A549 (cell line): ENCODE data around the gene TSPEAR. TPM values are rescaled to one million over a fixed set of nuclear protein-coding genes. Genes with fewer than 3 reads are reported as not detected.

Source experiments
- ATAC-seq, 2 experiments: fragments of 200-7000 bp in 1 of 2; fragments of >200 bp in 1 of 2; cut with Nextera tagmentation in 1 of 2; cut with Tn5 transposase in 1 of 2; 3 replicates each; pipeline versions ENCODE4 v1.8.0 to v1.9.1; 2018 to 2020; ENCODE audit warnings: mild to moderate bottlenecking in 1 of 2, moderate library complexity in 1 of 2
- CTCF ChIA-PET: fragments of 300-600 bp; sonication (Branson Sonifier 250); formaldehyde crosslinking; extraction: SDS; loops from one replicate; lab custom pipeline; 2021; ENCODE audit warnings: antibody characterized with exemption, inconsistent platforms; lab: Yijun Ruan, JAX
- POLR2A ChIA-PET: fragments of 350-600 bp; formaldehyde crosslinking; extraction: SDS; loops from one replicate; lab custom pipeline; 2021; ENCODE audit warnings: antibody characterized with exemption, inconsistent platforms; lab: Yijun Ruan, JAX
- DNase-seq, 2 experiments: peaks; one replicate each; pipeline versions ENCODE4 v3.0.0 to v3.0.0-alpha.2; 2011 to 2016; ENCODE audit warnings: low read depth in 1 of 2, low spot score in 1 of 2
- FAIRE-seq: peaks from 2 replicates; lab custom pipeline; 2011; peaks lifted over from hg19 to GRCh38; lab: Jason Lieb, UNC
- H3K27ac ChIP-seq, 2 experiments: fragments of >200 bp; sonication (Bioruptor Twin); formaldehyde crosslinking; 3 replicates each; pipeline ENCODE4 v1.5.1; 2016 to 2017
- H3K4me1 ChIP-seq: fragments of >200 bp; sonication (Bioruptor Twin); formaldehyde crosslinking; 3 replicates; pipeline ENCODE4 v1.6.1; 2016
- H3K4me2 ChIP-seq: fragments of >200 bp; sonication (Bioruptor Twin); formaldehyde crosslinking; 3 replicates; pipeline ENCODE4 v1.6.1; 2016
- H3K4me3 ChIP-seq: fragments of >200 bp; sonication (Bioruptor Twin); formaldehyde crosslinking; 3 replicates; pipeline ENCODE4 v1.5.1; 2016
- H3K9me3 ChIP-seq: fragments of >200 bp; sonication (Bioruptor Twin); formaldehyde crosslinking; 3 replicates; pipeline ENCODE4 v1.6.1; 2016
- BHLHE40 ChIP-seq: IDR thresholded peaks from 2 replicates; pipeline ENCODE4 v1.6.1; 2012; ENCODE audit warnings: low read depth, low read length, inconsistent platforms
- CHD2 ChIP-seq: fragments of 150-350 bp; IDR thresholded peaks from 2 replicates; pipeline ENCODE4 v1.6.1; 2014; ENCODE audit warnings: low read length; ENCODE audit not compliant: partially characterized antibody
- CHD4 ChIP-seq: fragments of 200-600 bp; sonication (generic); IDR thresholded peaks from 2 replicates; pipeline ENCODE4 v1.6.1; 2016; ENCODE audit warnings: antibody characterized with exemption, mild to moderate bottlenecking, borderline replicate concordance
- EHF ChIP-seq: fragments of 250-450 bp; sonication (Bioruptor Pico); IDR thresholded peaks from 2 replicates; pipeline ENCODE4 v1.5.0; 2020; ENCODE audit warnings: mild to moderate bottlenecking
- EHMT2 ChIP-seq: fragments of 200-600 bp; sonication (generic); IDR thresholded peaks from 2 replicates; pipeline ENCODE4 v1.6.1; 2016; ENCODE audit warnings: antibody characterized with exemption, low read depth, mild to moderate bottlenecking, moderate library complexity
- EP300 ChIP-seq, 2 experiments: fragments of >200 bp; sonication (Bioruptor Twin); formaldehyde crosslinking; IDR thresholded peaks; 2 replicates in 1 of 2; 3 replicates in 1 of 2; pipeline ENCODE4 v1.6.1; 2016 to 2017
- FOSL2 ChIP-seq, 2 experiments: fragments of 450-650 bp in 1 of 2; fragments of >200 bp in 1 of 2; sonication (Bioruptor Twin) in 1 of 2; formaldehyde crosslinking; IDR thresholded peaks; 2 replicates each; pipeline versions ENCODE4 v1.5.0 to v1.6.1; 2016 to 2020; ENCODE audit warnings: mild to moderate bottlenecking in 1 of 2, moderate library complexity in 1 of 2
- HDAC2 ChIP-seq: fragments of 200-600 bp; sonication (generic); IDR thresholded peaks from 2 replicates; pipeline ENCODE4 v1.6.1; 2016
- HOXB13 ChIP-seq: fragments of 250-450 bp; sonication (Bioruptor Pico); IDR thresholded peaks from 2 replicates; pipeline ENCODE4 v1.5.0; 2020; ENCODE audit warnings: low read depth, mild to moderate bottlenecking, moderate library complexity
- KDM1A ChIP-seq: fragments of 200-600 bp; sonication (generic); IDR thresholded peaks from 2 replicates; pipeline ENCODE4 v1.6.1; 2016; ENCODE audit warnings: low read depth, mild to moderate bottlenecking
- MAZ ChIP-seq: fragments of 150-350 bp; IDR thresholded peaks from 2 replicates; pipeline ENCODE4 v1.6.1; 2014; ENCODE audit warnings: antibody characterized with exemption, low read depth, low read length, borderline replicate concordance
- MYC ChIP-seq: IDR thresholded peaks from 2 replicates; pipeline ENCODE4 v1.6.1; 2012; ENCODE audit warnings: mild to moderate bottlenecking, inconsistent platforms, low read length, improper control_type of control experiment, borderline replicate concordance
- NFE2L2 ChIP-seq: fragments of 150-350 bp; conservative IDR thresholded peaks from 2 replicates; pipeline ENCODE4 v1.6.1; 2014; ENCODE audit warnings: low read length
- PHF8 ChIP-seq: fragments of 200-600 bp; sonication (generic); IDR thresholded peaks from 2 replicates; pipeline ENCODE4 v1.6.1; 2016; ENCODE audit warnings: low read depth, mild to moderate bottlenecking, antibody characterized with exemption, moderate library complexity, borderline replicate concordance
- POLR2A ChIP-seq: IDR thresholded peaks from 2 replicates; pipeline ENCODE4 v1.6.1; 2012; ENCODE audit warnings: mild to moderate bottlenecking, low read length
- RNF2 ChIP-seq: fragments of 200-600 bp; sonication (generic); IDR thresholded peaks from 2 replicates; pipeline ENCODE4 v1.6.1; 2016; ENCODE audit warnings: low read depth, mild to moderate bottlenecking, antibody characterized with exemption, moderate library complexity, borderline replicate concordance
- TP53 ChIP-seq: fragments of 250-450 bp; sonication (Bioruptor Pico); IDR thresholded peaks from 2 replicates; pipeline ENCODE4 v1.5.0; 2021; ENCODE audit warnings: mild to moderate bottlenecking, moderate library complexity
- WGBS: methylation state at CpG from one replicate; pipeline ENCODE4 v1.1.6; 2017; ENCODE audit errors: missing lambda C conversion rate; 5-methylcytosine and 5-hydroxymethylcytosine counted together
- polyA plus RNA-seq, 4 experiments: library from polyadenylated mRNA; depleted of rRNA in 3 of 4; stranded (reverse); fragments of >200 nt; fragmentation: RNase III in 1 of 4; extraction: RNeasy Plus Mini Kit Qiagen cat#74134 plus additional on column Dnase treatment in 1 of 4; gene quantifications; 2 replicates in 3 of 4; 3 replicates in 1 of 4; pipeline ENCODE4 v1.2.3, GENCODE V29; 2011 to 2017
- TF ChIP-seq, protein P1 (sequence below): fragments of 450-650 bp; IDR thresholded peaks from 2 replicates; pipeline ENCODE4 v1.6.1; 2014; ENCODE audit warnings: antibody characterized with exemption
- TF ChIP-seq, protein P2 (sequence below): fragments of 250-450 bp; sonication (Bioruptor Pico); IDR thresholded peaks from 2 replicates; pipeline ENCODE4 v1.5.0; 2020; ENCODE audit warnings: low read depth, mild to moderate bottlenecking, moderate library complexity
- TF ChIP-seq, protein P3 (sequence below): fragments of >200 bp; sonication (Bioruptor Twin); formaldehyde crosslinking; IDR thresholded peaks from 2 replicates; pipeline ENCODE4 v1.6.1; 2016
- TF ChIP-seq, protein P4 (sequence below): IDR thresholded peaks from 2 replicates; pipeline ENCODE4 v1.6.1; 2012; ENCODE audit warnings: low read depth, borderline replicate concordance

TSPEAR gene
- polyA plus RNA-seq, 2 of the 4 experiments (the other 2 are of a cell fraction) = not detected

DNA sequence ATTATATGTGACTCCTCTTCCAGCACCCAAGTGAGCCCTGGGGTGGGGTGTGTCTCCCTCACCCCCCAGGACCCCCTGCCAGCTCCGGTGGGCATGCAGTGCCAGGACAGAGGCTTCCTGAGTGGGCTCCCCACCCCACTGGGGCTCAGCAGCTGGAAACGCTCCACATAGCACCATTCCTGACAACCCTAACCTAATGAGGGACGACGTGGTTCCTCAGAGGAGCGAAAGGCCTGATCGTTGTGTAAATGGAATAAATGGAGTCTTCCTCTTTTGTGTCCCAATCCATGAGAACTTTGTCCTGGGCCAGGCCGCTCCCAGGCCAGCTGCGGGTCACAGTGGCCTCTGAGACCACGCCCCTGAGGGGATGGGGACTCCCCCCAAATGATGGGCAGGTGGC lies 1.8 kb upstream of the TSPEAR start:
- FAIRE-seq = no peak
- no peak for DNase-seq
- CTCF ChIA-PET = interaction anchor here (0.8 to 1.2 kb wide), 3 partner anchors 13 to 80 kb away, joined by 3 read pairs; no protein-coding TSS in a partner anchor
- no peak overlapping the region for H3K27ac ChIP-seq
- POLR2A ChIA-PET = no interaction called here
- no peaks in the 10 kb centered on the region for H3K9me3 ChIP-seq
- ATAC-seq = no peak
- H3K4me1 ChIP-seq = peaks cover 7% of the 10 kb centered on the region
- H3K4me2 ChIP-seq = no peak overlapping the region
- TF ChIP-seq POLR2A (no peak), PHF8 (no peak)
- no peak overlapping the region for H3K4me3 ChIP-seq
- WGBS = 67% methylated on average over 7 of the region's 9 CpGs

DNA sequence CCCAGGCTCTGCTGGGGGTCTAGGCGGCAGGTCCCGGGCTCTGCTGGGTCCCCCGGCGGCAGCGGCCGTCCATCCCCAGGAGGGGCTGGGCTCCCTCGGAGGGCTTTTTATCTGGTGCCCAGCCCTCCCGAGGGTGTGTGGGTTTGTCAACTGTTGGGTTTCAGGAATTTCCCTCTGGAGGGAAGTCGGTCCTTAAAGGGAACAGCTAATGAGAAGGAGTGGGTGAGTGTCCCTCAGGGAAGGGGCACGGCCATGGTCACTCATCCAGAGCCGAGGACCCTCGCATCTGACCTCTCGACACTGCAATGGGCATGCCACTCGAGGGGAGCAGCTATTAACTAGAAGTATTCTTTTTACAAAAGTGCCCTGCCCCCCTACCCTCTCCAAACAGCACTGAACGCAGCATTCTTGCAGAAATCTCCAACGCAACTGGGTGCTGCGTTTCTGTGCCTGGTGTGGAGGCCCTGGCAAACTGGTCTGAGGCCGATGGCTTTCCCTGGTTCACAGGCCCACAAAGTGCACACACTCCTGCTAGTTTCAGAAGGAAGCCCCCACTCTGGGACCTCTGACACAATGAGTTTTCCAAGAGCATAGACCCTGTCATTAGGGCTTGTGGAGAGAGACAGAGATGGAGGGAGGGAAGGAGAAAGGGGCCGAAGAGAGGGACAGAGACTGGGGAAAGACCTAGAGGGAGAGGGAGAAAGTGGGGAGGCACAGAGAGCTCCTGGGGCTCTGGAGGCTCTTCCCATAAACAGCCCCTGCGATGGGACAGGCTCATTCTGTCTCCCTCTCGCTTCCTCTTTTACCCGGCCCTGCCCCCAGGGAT lies 1.0 kb upstream of the TSPEAR start:
- TF ChIP-seq EHMT2 (no peak), POLR2A (no peak), FOSL2 (IDR thresholded peaks at IDR 0.05) (no peak), FOSL2 (CRISPR knock-in tag; IDR thresholded peaks at IDR 0.05) (no peak), MYC (no peak)
- TF ChIP-seq, protein P1, sequence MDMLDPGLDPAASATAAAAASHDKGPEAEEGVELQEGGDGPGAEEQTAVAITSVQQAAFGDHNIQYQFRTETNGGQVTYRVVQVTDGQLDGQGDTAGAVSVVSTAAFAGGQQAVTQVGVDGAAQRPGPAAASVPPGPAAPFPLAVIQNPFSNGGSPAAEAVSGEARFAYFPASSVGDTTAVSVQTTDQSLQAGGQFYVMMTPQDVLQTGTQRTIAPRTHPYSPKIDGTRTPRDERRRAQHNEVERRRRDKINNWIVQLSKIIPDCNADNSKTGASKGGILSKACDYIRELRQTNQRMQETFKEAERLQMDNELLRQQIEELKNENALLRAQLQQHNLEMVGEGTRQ = no peak

DNA sequence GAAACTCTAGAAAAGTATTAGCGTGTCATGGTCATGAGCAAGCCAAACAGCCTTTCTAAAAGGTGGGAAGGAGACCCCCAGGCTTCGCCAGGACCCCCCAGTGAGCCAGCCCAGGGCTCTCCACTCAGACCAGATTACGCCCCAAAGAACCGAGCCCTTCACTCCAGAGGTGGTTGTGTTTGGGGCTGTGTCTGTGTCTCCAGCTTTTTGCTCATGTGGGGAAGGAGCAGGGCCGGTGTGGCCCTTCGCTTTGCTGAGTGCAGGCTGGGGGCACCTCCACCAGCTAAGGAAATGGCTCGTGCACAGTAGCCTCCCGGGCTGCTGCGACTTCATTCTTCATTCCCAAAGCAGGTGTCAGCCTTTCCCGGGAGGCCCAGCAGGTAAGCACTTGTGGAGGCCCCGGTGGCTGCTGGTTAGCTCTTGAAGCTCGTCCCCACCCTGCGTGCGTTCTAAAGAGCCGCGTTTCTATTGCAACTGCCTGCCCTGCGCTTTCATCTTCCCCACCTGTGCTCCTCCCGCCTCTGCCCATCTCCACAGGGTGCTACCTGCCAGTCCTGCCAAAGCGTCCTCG lies 531 bp downstream of the TSPEAR start:
- ATAC-seq (peak in 1 of 2 experiments; percentile 23; a peak in 2 of 6 replicates), FAIRE-seq (no peak), DNase-seq (no peak)
- TF ChIP-seq KDM1A (no peak), HOXB13 (CRISPR knock-in tag) (no peak), MYC (no peak), BHLHE40 (no peak), EP300 (IDR thresholded peaks at IDR 0.05) (no peak), TP53 (no peak), EHF (CRISPR knock-in tag) (no peak), RNF2 (no peak), CHD2 (no peak), NFE2L2 (no peak), CHD4 (no peak), HDAC2 (no peak), MAZ (no peak)
- TF ChIP-seq, protein P2, sequence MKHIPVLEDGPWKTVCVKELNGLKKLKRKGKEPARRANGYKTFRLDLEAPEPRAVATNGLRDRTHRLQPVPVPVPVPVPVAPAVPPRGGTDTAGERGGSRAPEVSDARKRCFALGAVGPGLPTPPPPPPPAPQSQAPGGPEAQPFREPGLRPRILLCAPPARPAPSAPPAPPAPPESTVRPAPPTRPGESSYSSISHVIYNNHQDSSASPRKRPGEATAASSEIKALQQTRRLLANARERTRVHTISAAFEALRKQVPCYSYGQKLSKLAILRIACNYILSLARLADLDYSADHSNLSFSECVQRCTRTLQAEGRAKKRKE (CRISPR knock-in tag) = no peak
- TF ChIP-seq, protein P1 = no peak
- TF ChIP-seq, protein P3, sequence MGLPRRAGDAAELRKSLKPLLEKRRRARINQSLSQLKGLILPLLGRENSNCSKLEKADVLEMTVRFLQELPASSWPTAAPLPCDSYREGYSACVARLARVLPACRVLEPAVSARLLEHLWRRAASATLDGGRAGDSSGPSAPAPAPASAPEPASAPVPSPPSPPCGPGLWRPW = no peak
- TF ChIP-seq, protein P4, sequence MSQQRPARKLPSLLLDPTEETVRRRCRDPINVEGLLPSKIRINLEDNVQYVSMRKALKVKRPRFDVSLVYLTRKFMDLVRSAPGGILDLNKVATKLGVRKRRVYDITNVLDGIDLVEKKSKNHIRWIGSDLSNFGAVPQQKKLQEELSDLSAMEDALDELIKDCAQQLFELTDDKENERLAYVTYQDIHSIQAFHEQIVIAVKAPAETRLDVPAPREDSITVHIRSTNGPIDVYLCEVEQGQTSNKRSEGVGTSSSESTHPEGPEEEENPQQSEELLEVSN = no peak
- no peak overlapping the region for H3K27ac ChIP-seq
- ChIA-PET CTCF (interaction anchor here (0.6 to 1.4 kb wide), 2 partner anchors 16 to 32 kb away, joined by 3 read pairs; no protein-coding TSS in a partner anchor), POLR2A (interaction anchor here (0.6 kb wide), 1 partner anchor 196 kb away, joined by 8 read pairs; no protein-coding TSS in a partner anchor)
- 32% methylated on average over 14 of the region's 20 CpGs for WGBS
- no peak overlapping the region for H3K4me2 ChIP-seq
- no peak overlapping the region for H3K4me3 ChIP-seq
- no peaks in the 10 kb centered on the region for H3K9me3 ChIP-seq
- peaks cover 7% of the 10 kb centered on the region for H3K4me1 ChIP-seq

More for the DNA sequence above, 1.0 kb upstream of the TSPEAR start:
- Histone ChIP-seq H3K4me2 (no peak overlapping the region), H3K27ac (no peak overlapping the region), H3K4me3 (no peak overlapping the region), H3K9me3 (no peaks in the 10 kb centered on the region), H3K4me1 (peaks cover 7% of the 10 kb centered on the region)
- ChIA-PET CTCF (interaction anchor here (1.2 kb wide), 1 partner anchor 81 kb away, joined by 3 read pairs; no protein-coding TSS in a partner anchor), POLR2A (no interaction called here)
- DNase-seq (no peak), ATAC-seq (no peak), FAIRE-seq (no peak)
- WGBS = 52% methylated on average over 12 of the region's 22 CpGs
